ENCODE data around the gene FRRS1.
"Not testable (repeated sequence)": the region's sequence is repeated elsewhere in the genome, so short reads cannot be mapped to it uniquely, and the experiment has no call there.

Gene FRRS1

GRCh38 chr1:99766378-99766800 is at the start of gene FRRS1:
Gene FRRS1 (minus strand): TSS chr1:99766635. CDS start chr1:99748768, 17,867 bp downstream.
- peak; percentile 49 for DNase-seq

DNA sequence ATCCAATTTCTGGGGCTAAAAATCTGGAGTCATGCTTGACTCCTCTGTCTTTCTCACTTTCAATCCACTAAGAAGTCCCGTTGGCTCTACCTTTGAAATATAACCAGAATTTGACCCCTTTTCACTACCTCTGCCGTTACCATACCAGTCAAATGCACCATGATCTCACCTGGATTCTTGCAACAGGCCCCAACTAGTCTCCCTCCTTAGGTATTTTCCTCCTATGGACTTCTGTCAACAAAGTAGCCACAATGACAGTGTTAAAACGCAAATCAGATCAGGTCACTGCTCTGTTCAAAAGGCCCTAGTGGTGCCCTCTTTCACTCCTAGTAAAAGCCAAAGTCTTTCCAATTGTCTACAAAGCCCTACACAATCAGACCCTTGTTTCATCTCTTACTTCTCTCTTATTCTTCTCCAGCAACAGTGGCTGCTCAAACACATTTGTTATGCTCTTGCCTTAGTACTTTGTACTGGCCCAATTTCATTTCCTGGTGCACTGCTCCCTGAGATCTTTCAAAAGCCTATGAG is 48.0 kb upstream of the FRRS1 start:
- DNase-seq = no peak

DNA sequence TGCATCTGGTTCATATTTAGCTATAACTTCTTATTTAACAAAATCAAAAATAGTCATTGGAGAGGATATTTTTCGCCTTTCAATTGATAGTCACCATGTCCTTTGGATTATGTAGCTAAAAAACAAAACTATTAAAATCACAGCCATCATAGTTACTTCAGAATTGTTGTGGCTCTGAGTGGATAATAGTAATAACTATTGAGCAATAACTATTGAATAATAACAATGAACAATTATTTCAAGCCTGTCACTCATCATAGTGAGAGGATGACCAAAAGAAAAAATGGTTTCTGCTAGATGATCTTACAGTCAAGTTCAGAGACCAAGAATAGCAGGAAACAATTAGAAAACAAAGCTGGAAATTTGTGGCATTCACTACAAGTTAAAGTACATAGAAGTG is 45.3 kb upstream of the FRRS1 start:
- no peak for DNase-seq

- DNase-seq = no peak
Measured at GRCh38 chr1:99811075-99811474, 44.6 kb upstream of the FRRS1 start.

GRCh38 chr1:99808391-99809115 is 42.1 kb upstream of the FRRS1 start:
- peak; percentile 39 for DNase-seq

- DNase-seq = no peak
Measured at GRCh38 chr1:99806882-99807281, 40.4 kb upstream of the FRRS1 start.

DNA sequence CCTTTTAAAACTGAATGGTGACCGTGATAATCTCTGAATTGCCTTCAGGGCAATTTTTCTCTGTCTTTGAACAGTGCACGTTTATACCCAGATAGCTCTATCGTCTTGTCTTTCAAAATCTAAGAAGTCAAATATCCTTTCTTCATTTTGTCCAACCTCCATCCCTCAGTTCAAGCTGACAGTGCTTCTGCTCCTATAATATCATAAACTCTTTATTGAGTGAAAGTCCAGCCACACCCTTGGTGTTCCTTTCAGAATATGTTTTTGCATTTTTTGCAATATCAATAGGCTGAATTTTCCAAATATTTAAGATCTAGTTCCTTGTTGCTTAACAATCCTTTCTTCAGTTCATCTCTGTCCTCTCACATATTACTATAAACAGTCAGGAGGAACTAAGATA is 35.1 kb upstream of the FRRS1 start:
- DNase-seq = no peak

DNA sequence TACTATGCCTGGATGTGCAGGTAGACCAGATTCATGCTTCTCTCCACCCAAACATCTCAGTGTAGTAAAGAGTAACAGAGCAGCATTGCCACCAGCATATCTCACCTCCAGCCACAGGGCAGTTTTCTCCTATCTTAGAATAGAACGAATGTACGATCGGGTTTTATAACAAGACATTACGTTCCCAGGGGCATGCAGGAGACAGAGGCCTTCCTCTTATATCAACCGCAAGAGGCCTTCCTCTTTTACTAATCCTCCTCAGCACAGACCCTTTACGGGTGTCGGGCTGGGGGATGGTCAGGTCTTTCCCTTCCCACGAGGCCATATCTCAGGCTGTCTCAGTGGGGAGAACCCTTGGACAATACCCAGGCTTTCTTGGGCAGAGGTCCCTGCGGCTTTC is 27.4 kb upstream of the FRRS1 start:
- not testable (repeated sequence) for DNase-seq

GRCh38 chr1:99789715-99790114 is 23.3 kb upstream of the FRRS1 start:
- DNase-seq = no peak

GRCh38 chr1:99788896-99789295 is 22.5 kb upstream of the FRRS1 start:
- no peak for DNase-seq

DNA sequence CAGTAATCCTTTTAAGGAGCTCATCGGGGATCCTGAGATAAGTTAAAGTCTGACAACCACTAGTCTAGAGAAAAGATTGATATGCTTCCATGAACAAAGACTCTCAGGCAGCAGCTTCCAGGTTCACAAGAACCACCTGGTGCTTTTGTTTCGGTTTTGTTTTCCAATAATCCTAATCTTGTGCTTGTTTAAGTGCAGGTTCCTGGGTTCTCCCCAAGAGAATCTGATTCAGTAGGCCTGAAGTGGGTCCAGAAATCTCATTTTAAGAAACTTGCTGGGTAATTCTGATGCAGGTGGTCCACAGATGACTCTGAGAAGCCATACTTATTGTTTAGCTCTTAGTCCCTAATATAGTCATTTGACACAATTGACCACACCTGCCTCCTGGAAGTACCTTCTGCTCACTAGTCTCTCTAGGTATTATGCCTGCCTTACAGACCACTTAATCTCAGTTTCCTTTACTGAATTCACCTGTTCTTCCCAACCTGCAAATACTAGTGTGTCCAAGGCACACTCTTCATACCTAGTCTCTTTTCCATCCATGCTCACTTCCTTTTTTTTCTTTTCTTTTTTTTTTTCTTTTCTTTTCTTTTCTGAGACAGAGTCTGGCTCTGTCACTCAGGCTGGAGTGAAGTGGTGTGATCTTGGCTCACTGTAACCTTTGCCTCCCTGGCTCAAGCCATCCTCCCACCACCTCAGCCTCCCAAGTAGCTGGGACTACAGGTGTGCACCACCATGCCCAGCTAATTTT is 20.5 kb upstream of the FRRS1 start:
- no peak for DNase-seq

GRCh38 chr1:99784809-99785255 is 18.4 kb upstream of the FRRS1 start:
- DNase-seq = no peak

GRCh38 chr1:99784143-99784542 is 17.7 kb upstream of the FRRS1 start:
- no peak for DNase-seq

DNA sequence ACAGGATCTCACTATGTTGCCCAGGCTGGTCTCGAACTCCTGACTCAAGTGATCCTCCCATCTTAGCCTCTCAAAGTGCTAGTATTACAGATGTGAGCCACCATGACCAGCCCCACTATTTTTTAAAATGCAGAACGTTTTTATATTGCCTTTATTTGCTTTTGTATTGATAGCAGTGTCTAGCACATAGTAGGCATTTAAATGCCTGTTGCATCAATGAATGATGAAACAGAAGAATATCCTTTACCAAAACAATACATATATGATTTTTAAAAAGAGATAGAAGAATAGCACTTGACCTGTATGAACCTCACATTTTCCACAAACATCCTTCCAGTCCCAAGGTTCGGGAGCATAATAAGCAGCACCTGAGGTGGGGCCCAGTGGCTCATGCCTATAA is 16.5 kb upstream of the FRRS1 start:
- no peak for DNase-seq

DNA sequence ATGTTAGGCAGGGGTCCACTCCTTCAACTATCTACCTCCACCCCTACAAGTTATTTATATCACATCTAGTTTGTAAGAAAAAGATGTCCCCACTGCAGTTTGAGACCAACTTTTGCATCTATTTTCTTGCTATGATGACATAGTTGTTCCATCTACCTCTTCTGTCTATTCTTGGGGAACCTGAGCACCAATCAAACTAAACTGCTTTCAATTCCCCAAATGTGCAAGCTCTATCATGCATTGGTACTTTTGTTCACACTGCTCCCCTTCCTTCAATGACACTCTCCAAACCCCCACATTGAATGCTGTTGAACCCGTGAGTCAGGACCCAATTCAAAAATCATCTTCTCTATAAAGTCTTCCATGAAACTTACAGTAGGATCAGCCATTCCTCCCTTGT is 16.0 kb upstream of the FRRS1 start:
- no peak for DNase-seq

DNA sequence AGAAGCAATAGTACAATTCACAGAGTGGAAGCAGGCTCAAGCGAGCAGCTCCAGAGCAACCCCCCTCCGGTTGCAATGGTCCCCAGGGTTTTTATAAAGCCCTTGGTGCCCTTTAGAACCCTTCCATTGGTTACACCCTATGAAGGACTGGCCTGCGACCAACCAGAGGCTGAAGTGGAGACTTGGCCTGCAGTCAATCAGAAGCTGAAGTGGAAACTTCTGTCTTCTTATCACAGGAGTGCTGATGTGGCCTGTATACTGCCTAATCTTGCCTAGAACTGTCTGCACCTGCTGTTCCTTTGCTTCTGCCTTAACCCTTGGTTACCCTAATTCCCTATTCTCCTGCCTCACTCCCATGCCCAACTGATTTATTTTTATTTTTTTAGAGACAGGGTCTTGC is 15.4 kb upstream of the FRRS1 start:
- DNase-seq = no peak

GRCh38 chr1:99777752-99778151 is 11.3 kb upstream of the FRRS1 start:
- no peak for DNase-seq

DNA sequence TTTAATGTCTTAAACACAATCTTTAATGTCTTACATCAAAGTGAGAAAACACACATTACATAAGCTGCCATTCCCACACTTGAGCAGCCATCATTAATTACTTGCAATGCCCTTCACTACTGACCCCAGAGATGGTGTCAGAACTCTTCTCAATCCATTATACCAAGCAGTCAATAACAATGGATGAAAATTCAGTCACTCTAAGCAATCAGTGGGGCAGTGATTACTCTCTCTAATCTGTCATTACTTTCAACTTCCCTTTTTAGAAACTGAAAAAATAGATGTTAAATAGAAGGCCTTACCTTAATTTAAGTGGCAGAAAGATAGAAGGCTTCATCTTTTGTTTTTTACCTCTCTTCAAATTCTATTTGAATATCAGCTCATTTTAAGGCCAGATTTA is 9.7 kb upstream of the FRRS1 start:
- no peak for DNase-seq

DNA sequence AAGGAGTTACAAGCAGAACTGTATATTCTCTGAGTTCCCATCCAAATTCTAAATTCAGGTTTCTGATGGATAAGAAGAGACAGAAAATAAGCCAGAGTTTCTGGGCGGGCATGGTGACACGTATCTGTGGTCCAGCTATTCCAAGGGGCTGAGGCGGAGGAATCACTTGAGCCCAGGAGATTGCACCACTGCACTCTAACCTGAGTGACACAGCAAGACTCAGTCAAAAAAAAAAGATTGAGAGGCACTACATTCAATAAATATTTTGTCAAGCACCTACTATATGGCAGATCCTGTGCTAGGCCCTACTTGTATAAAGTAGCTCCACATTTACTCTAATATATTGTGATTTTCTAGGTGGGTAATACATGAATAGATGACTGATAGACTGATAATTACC is 6.4 kb upstream of the FRRS1 start:
- no peak for DNase-seq

- no peak for DNase-seq
Measured at GRCh38 chr1:99771513-99771918, 5.1 kb upstream of the FRRS1 start.

DNA sequence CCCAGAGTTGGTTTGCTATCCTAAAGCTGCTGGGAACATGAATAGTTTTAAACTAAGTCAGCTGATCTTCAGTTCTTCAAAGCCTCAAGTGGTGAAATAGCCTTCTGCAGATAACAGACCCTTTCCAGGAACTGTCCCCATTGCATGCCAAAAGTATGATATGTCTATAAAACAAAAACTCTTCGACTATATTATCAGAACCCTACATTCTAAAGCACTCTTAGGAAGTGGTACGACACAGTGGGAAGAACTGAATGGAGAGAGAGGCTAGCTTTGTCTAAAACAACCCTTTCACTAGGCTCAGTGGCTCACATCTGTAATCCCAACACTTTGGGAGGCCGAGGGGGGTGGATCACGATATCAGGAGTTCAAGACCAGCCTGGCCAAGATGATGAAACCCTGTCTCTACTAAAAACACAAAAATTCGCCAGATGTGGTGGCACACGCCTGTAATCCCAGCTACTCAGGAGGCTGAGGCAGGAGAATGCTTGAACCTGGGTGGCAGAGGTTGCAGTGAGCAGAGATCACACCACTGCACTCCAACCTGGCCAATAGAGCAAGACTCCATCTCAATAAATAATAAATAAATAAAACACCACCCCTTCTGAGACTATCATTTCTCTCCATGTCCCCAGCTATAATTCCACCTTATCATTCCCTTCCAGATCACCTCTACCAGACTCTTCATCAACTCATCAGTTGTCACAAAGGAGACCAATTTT is 2.2 kb upstream of the FRRS1 start:
- DNase-seq = no peak

GRCh38 chr1:99768104-99768503 is 1.7 kb upstream of the FRRS1 start:
- no peak for DNase-seq

DNA sequence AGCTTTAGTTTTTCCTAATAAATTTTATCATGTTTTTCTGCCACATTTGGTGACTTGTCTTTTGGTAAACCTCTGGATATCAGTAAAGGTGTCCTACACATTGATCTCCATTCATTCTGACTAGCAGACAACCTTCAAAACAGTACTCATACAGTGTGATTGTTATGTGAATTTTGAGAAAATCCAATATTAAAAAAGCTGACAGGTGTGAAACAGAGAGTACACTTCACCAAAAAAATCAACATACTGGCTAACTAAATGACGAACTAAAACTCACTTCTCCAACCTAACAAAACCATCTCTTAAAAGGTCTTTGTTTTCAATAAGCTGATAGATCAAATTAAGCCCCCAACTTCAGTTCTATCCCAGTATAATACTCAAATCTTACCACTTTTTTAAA is 1.5 kb downstream of the FRRS1 start:
- DNase-seq = no peak

DNA sequence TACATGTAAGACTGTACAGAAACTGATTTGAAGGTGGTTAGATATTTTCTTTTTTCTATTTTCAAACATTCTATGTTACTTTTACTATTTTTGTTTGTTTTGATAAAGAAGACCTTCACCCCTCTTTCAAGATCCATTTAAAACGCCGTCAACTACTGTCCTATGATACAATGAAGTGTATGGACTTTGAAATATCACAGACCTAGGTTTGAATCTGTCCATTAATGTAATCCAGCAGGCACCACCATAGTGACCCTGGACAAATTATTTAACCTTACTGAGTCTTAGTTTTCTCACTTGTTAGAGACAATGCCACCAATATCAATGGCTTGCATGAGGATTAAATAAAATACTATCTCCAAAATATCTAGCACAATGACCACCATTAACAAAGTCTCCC is 2.0 kb downstream of the FRRS1 start:
- no peak for DNase-seq
